Naive thymus-derived CD4-positive, alpha-beta T cell (primary cell): ENCODE results near the gene SLC25A52. TPM values are rescaled to one million over a fixed set of nuclear protein-coding genes. Genes with fewer than 3 reads are reported as not detected.

Experiments used
- ATAC-seq: fragments of 150-1000 bp; cut with Tn5 transposase; 2 replicates; pipeline ENCODE4 v1.10.0; 2021; ENCODE audit warnings: mild to moderate bottlenecking, moderate library complexity
- CTCF ChIA-PET: fragments of 350-600 bp; sonication (Branson Sonifier 250); formaldehyde crosslinking; loops from one replicate; lab custom pipeline; 2021; ENCODE audit warnings: antibody characterized with exemption; lab: Charles Lee
- POLR2A ChIA-PET: fragments of 350-600 bp; sonication (Branson Sonifier 250); formaldehyde crosslinking; loops from one replicate; lab custom pipeline; 2021; ENCODE audit warnings: antibody characterized with exemption, inconsistent platforms; lab: Charles Lee
- DNase-seq, 9 donors: peaks; one replicate each; pipeline versions ENCODE4 v3.0.0 to v3.0.0-alpha.2; 2020 to 2022; ENCODE audit warnings: mixed read lengths in 1 of 9
- H3K27ac ChIP-seq: one replicate; pipeline ENCODE4 v1.7.0; 2013; ENCODE audit warnings: mild to moderate bottlenecking, low read depth, low read length, moderate library complexity
- H3K27me3 ChIP-seq, 2 donors: one replicate each; pipeline ENCODE4 v1.7.0; 2013; ENCODE audit warnings: low read length in 2 of 2, mild to moderate bottlenecking in 2 of 2, moderate library complexity in 2 of 2; ENCODE audit not compliant: control insufficient read depth in 2 of 2, insufficient read depth in 2 of 2
- H3K36me3 ChIP-seq, 3 experiments: 1 replicate in 2 of 3; 2 replicates in 1 of 3; pipeline ENCODE4 v1.7.0; 2013; ENCODE audit warnings: low read length in 3 of 3, mild to moderate bottlenecking in 3 of 3, moderate library complexity in 1 of 3; ENCODE audit not compliant: insufficient read depth in 3 of 3, control insufficient read depth in 2 of 3
- H3K4me1 ChIP-seq, 2 donors: one replicate each; pipeline ENCODE4 v1.7.0; 2013; ENCODE audit warnings: low read length in 2 of 2, mild to moderate bottlenecking in 2 of 2, moderate library complexity in 1 of 2; ENCODE audit not compliant: control insufficient read depth in 2 of 2, insufficient read depth in 2 of 2
- H3K4me3 ChIP-seq: 2 replicates; pipeline ENCODE4 v1.7.0; 2013; ENCODE audit warnings: mild to moderate bottlenecking, low read length
- H3K9me3 ChIP-seq, 3 experiments: 1 replicate in 2 of 3; 2 replicates in 1 of 3; pipeline ENCODE4 v1.7.0; 2013; ENCODE audit warnings: low read length in 3 of 3; ENCODE audit not compliant: control insufficient read depth in 2 of 3
- H3K27ac Mint-ChIP-seq, 9 donors: one replicate each; pipeline ENCODE4 v1.8.0; 2020 to 2022; ENCODE audit warnings: mixed read lengths in 9 of 9, mild to moderate bottlenecking in 8 of 9, moderate library complexity in 5 of 9, inconsistent platforms in 2 of 9
- H3K27me3 Mint-ChIP-seq, 5 donors: one replicate each; pipeline ENCODE4 v1.8.0; 2021 to 2022; ENCODE audit warnings: mixed read lengths in 5 of 5, mild to moderate bottlenecking in 1 of 5
- H3K36me3 Mint-ChIP-seq, 5 donors: one replicate each; pipeline ENCODE4 v1.8.0; 2020 to 2022; ENCODE audit warnings: mixed read lengths in 5 of 5, mild to moderate bottlenecking in 3 of 5, inconsistent platforms in 1 of 5
- H3K4me1 Mint-ChIP-seq, 7 donors: one replicate each; pipeline ENCODE4 v1.8.0; 2020 to 2022; ENCODE audit warnings: mixed read lengths in 7 of 7, mild to moderate bottlenecking in 3 of 7, inconsistent platforms in 1 of 7
- H3K4me3 Mint-ChIP-seq, 10 donors: one replicate each; pipeline ENCODE4 v1.8.0; 2020 to 2022; ENCODE audit warnings: mild to moderate bottlenecking in 10 of 10, mixed read lengths in 10 of 10, moderate library complexity in 6 of 10, inconsistent platforms in 2 of 10
- H3K9me3 Mint-ChIP-seq, 11 donors: one replicate each; pipeline ENCODE4 v1.8.0; 2020 to 2022; ENCODE audit warnings: mixed read lengths in 11 of 11, mild to moderate bottlenecking in 4 of 11, inconsistent platforms in 1 of 11, moderate library complexity in 1 of 11
- intact Hi-C, 2 donors: fragments of 100-400 bp; cut with micrococcal nuclease; formaldehyde crosslinking; loops; one replicate each; pipeline ENCODE4 v1.15.1; 2023
- polyA plus RNA-seq, 2 donors: library from polyadenylated mRNA; unstranded; fragments of 300-500 nt; fragmentation: Illumina TruSeq; gene quantifications; one replicate each; pipeline ENCODE4 v1.2.3, GENCODE V29; 2021
- total RNA-seq, 6 experiments: library from RNA in 5 of 6; stranded (reverse) in 5 of 6; gene quantifications; 1 replicate in 5 of 6; 2 replicates in 1 of 6; pipeline ENCODE4 v1.2.3 and lab custom pipeline; 2021 to 2026

Gene SLC25A52
- total and polyA plus RNA-seq, 7 experiments from 2014 or later, result not detected

GRCh38 chr18:31710826-31711225 is 49.9 kb downstream of the SLC25A52 start:
- ChIA-PET POLR2A (no interaction called here), CTCF (no interaction called here)
- Histone ChIP-seq H3K27me3 (no peaks in the 10 kb centered on the region), H3K4me1 (no peaks in the 10 kb centered on the region), H3K4me3 (no peak overlapping the region), H3K36me3 (no peaks in the 10 kb centered on the region), H3K9me3 (no peaks in the 10 kb centered on the region), H3K27ac (no peak overlapping the region)
- ATAC-seq (no peak), DNase-seq (no peak)
- Mint-ChIP-seq H3K27me3 (peaks cover 0 to under 1% (median 0%) of the 10 kb centered on the region in 5 donors), H3K4me3 (no peak overlapping the region), H3K27ac (no peak overlapping the region), H3K36me3 (peaks cover 0 to 5% (median 0%) of the 10 kb centered on the region in 5 donors), H3K4me1 (no peaks in the 10 kb centered on the region), H3K9me3 (peaks cover 0 to 1% (median 0%) of the 10 kb centered on the region in 11 donors)
- intact Hi-C loops, result no loop called here

Other genes with a start within 250 kb of the SLC25A52 start
- not detected for gene TTR, start 169.0 kb downstream of the SLC25A52 start, total RNA-seq
- not detected for gene TTR, start 169.0 kb downstream of the SLC25A52 start, polyA plus RNA-seq
- 1 to 10 TPM in 4 of 5 experiments, under 1 TPM in 1; 0.67 to 2.7 (median 1.4) TPM for gene B4GALT6, start 76.3 kb downstream of the SLC25A52 start, total RNA-seq
- gene B4GALT6, start 76.3 kb downstream of the SLC25A52 start, polyA plus RNA-seq, result under 1 TPM; 0.11 to 0.24 TPM
- 10 to 100 TPM; 31.0 to 62.7 (median 44.3) TPM for gene TRAPPC8, start 182.2 kb upstream of the SLC25A52 start, total RNA-seq
- 10 to 100 TPM; 16.4 to 29.9 TPM for gene TRAPPC8, start 182.2 kb upstream of the SLC25A52 start, polyA plus RNA-seq